T-helper 2 cell treated with Interferon-gamma antibody and Interleukin-4, amounts not matched to agents 5 μg/mL and 100 μg/mL, for 36 hours (primary cell): ENCODE data around the gene UGT2A1.

ENCODE experiments used
- DNase-seq: peaks from one replicate; pipeline ENCODE4 v3.0.0; 2021; ENCODE audit warnings: low spot score
- H3K27ac Mint-ChIP-seq: one replicate; pipeline ENCODE4 v1.8.0; 2021; ENCODE audit warnings: mild to moderate bottlenecking, mixed read lengths
- H3K27me3 Mint-ChIP-seq: one replicate; pipeline ENCODE4 v1.8.0; 2021; ENCODE audit warnings: low read depth, mixed read lengths
- H3K36me3 Mint-ChIP-seq: one replicate; pipeline ENCODE4 v1.8.0; 2021; ENCODE audit warnings: low read depth, mixed read lengths
- H3K4me1 Mint-ChIP-seq: one replicate; pipeline ENCODE4 v1.8.0; 2021; ENCODE audit warnings: low read depth, mixed read lengths
- H3K4me3 Mint-ChIP-seq: one replicate; pipeline ENCODE4 v1.8.0; 2022; ENCODE audit warnings: mild to moderate bottlenecking, moderate library complexity, mixed read lengths
- H3K9me3 Mint-ChIP-seq: one replicate; pipeline ENCODE4 v1.8.0; 2021; ENCODE audit warnings: mixed read lengths

Gene UGT2A1

DNA sequence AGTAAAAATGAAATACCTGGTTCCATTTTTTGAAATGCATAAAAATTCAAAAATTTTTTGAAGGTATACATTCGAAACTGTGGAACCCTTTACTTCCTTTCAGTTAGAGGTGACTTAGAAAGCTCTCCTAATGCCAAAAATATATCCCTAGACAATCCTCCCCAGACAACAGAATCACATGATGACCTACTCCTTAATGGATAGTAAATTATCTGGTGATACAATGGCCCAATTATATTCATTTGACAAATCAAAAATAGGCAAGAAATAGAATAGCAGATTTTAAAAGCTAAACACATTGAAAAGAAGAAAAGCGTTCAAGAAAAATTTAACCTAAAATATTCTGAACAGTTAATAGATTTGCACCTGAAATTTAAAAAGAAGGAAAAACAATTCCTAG, 10.1 kb downstream of the UGT2A1 start:
- Mint-ChIP-seq H3K36me3 (no peaks in the 10 kb centered on the region), H3K27me3 (no peaks in the 10 kb centered on the region), H3K4me1 (no peaks in the 10 kb centered on the region), H3K4me3 (no peak overlapping the region), H3K9me3 (no peaks in the 10 kb centered on the region), H3K27ac (no peak overlapping the region)
- no peak for DNase-seq

DNA sequence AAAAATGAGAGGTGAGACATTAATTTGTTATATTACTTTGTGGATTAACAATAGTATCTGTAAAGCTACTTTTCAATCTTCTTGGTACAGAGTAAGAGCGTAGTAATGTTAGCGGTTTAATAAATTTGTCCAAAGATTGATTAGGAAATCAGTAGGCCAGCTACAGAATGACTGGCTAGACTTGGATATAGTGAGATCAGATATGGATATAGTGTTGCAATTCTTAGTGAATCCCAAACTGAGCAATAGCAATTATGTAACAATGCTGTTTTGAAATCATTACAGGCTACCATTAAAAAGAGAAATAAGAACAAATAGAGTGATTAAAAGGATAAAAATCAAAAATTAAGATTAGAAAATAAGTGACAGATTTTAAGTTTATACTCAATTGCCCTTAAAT, 12.8 kb downstream of the UGT2A1 start:
- Mint-ChIP-seq H3K9me3 (no peaks in the 10 kb centered on the region), H3K27me3 (no peaks in the 10 kb centered on the region), H3K36me3 (no peaks in the 10 kb centered on the region), H3K4me1 (no peaks in the 10 kb centered on the region), H3K4me3 (no peak overlapping the region), H3K27ac (no peak overlapping the region)
- no peak for DNase-seq

DNA sequence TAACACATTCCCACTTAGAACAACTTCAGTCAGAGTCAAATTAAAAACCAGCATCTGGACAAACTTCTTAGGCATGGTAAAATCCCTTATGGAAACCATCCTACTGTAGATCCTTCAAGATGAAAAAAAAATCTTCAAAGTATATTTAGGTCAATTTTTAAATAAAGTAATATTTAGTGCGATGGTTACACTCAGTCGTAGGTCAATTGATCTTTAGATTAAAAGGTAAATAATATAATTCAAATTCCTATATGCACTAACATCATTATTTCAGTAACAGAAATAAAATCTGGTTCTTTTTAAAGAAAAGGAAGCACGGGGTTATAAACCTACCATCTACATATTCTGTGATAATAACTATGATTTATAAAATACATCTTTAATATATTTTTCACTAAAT, 13.5 kb downstream of the UGT2A1 start, which contains the start of gene UGT2A2:
Gene UGT2A2, minus strand, starts transcription at position 101 of the 400 bp plus-strand sequence. Its CDS starts 2 bp downstream, at position 99.
- H3K27ac Mint-ChIP-seq = no peak within 1 kb of the TSS

DNA sequence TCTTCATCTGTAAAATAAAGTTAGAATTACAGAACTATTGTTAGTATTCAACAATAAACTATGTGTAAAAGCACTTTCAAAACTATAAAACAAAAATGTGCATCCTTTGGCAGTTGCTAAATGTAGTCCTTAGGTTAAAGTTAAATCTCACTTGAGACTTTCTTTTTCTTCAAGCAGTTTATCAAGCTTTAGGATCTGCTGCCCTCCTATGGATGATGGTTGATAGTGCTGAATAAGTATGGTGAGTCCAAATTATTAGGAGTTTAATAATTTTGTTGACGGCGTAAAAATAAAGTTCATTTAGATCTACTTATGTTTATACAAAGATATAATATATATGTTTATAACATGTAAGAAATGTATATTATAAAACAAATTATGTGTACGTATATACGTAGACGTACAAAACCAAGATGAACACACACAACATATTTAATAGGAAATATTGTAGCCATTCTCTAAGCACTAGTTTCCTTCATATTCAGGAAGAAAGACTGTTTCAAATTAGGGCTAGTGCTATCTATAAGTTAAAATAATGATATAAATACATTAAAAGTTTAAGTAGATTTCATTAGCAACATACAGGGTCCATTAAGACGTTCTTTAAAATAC, 35.9 kb downstream of the UGT2A1 start:
- Mint-ChIP-seq H3K36me3 (no peaks in the 10 kb centered on the region), H3K27ac (no peak overlapping the region), H3K27me3 (no peaks in the 10 kb centered on the region), H3K4me3 (no peak overlapping the region), H3K9me3 (no peaks in the 10 kb centered on the region), H3K4me1 (no peaks in the 10 kb centered on the region)
- no peak for DNase-seq

More for the DNA sequence above, 13.5 kb downstream of the UGT2A1 start, which contains the start of gene UGT2A2:
- Mint-ChIP-seq H3K36me3 (no peaks in the 10 kb centered on the region), H3K27me3 (no peaks in the 10 kb centered on the region), H3K4me1 (no peaks in the 10 kb centered on the region), H3K4me3 (no peak within 1 kb of the TSS), H3K9me3 (no peaks in the 10 kb centered on the region)
- DNase-seq = no peak

DNA sequence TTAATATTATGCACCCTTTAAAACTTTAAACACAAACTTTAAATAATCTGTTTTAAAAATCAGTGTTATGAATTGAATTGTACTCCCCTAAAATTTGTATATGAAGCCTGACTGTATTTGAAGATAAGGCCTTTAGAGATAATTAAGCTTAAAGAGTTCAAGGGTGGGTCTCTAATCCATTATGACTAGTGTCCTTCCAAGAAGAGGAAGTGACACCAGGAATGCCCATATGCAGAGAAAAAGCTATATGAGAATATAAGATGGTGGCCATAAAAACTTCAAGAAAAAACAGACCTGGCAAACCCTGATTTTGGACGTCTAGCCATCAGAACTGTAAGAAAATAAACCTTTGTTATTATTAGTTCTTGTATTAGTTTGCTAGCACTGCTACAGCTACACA, 42.6 kb downstream of the UGT2A1 start:
- Mint-ChIP-seq H3K4me3 (no peak overlapping the region), H3K27me3 (no peaks in the 10 kb centered on the region), H3K4me1 (no peaks in the 10 kb centered on the region), H3K9me3 (no peaks in the 10 kb centered on the region), H3K27ac (no peak overlapping the region), H3K36me3 (no peaks in the 10 kb centered on the region)
- DNase-seq = no peak

DNA sequence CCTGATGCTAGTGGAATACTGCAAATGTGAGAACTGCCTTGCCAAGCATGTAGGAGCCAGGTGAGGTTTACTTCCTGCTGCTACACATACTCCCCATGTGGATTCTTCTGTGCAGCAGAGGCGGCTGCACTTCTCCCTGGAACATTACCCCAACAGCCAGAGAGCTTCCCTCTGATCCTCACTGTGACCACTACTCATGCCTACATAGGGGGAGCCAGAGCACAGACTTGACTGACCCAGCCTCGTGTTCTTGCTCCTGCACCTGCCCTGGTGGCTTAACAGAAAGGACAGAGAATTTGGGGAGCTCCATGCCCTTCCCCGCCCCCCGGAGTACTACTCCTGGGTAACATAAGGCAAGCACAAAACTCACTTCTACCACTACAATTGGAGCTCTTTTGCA, 52.0 kb downstream of the UGT2A1 start:
- Mint-ChIP-seq H3K4me1 (no peaks in the 10 kb centered on the region), H3K36me3 (no peaks in the 10 kb centered on the region)
- no peak for DNase-seq

DNA sequence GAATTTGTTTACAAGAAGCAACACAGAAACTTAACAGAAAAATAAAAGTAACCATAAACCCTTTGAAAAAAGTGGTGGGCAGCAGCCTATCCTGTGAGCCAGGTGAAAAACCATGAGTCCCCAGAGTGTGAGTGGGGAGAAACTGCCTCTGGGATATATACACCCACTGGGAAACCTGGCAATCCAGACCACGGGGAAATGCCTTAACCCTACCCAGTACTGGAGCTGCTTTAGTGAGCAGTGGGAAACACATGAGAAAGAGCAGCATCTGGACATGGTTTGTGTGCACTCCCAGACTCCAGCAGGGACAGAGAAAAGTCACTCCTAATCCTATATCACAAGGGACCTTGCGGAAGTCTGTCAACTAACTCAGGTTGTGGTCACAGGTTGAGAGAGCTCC, 53.0 kb downstream of the UGT2A1 start:
- Mint-ChIP-seq H3K36me3 (no peaks in the 10 kb centered on the region), H3K4me1 (no peaks in the 10 kb centered on the region), H3K27ac (no peak overlapping the region), H3K4me3 (no peak overlapping the region), H3K27me3 (no peaks in the 10 kb centered on the region), H3K9me3 (no peaks in the 10 kb centered on the region)
- no peak for DNase-seq

More for the DNA sequence above, 52.0 kb downstream of the UGT2A1 start:
- Mint-ChIP-seq H3K9me3 (no peaks in the 10 kb centered on the region), H3K27ac (no peak overlapping the region), H3K4me3 (no peak overlapping the region), H3K27me3 (no peaks in the 10 kb centered on the region)

DNA sequence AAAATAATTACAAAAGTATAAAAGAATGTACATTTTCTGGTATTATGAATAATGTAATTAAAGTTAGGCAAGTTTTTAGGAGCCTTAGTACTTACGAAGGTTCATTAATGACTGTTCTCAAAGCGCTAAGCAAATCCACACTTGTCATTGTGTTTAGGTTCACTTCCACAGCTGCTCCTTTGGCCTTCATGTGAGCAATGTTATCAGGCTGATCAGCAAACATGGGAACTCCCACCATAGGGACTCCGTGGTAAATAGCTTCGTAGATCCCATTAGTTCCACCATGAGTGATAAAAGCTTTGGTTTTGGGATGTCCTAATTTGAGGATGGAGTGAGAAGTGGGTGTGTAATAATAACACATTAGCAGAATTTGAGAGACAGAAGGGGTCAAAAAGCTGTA, 58.7 kb downstream of the UGT2A1 start:
- Mint-ChIP-seq H3K36me3 (no peaks in the 10 kb centered on the region), H3K27ac (no peak overlapping the region), H3K9me3 (no peaks in the 10 kb centered on the region), H3K27me3 (no peaks in the 10 kb centered on the region), H3K4me3 (no peak overlapping the region), H3K4me1 (no peaks in the 10 kb centered on the region)
- DNase-seq = no peak

DNA sequence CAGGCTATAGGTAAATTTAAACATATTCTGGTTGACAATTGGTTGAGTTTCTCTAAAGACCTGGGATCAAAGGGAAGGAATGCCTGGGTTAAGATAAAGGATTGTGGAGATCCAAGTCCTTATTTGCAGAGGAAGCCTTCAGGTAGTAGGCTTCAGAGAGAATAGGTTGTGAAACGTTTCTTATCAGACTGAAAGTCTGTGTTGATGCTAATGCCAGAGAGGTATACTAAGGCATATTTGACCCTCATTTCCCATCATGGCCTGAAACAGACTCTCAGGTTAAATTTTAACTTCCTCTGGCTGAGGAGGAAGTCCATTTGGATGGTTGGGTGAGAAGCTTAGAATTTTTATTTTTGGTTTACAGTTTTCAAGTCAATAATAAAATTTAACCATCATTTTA, 61.7 kb downstream of the UGT2A1 start:
- Mint-ChIP-seq H3K27me3 (no peaks in the 10 kb centered on the region), H3K36me3 (no peaks in the 10 kb centered on the region), H3K27ac (no peak overlapping the region), H3K4me3 (no peak overlapping the region), H3K4me1 (no peaks in the 10 kb centered on the region), H3K9me3 (no peaks in the 10 kb centered on the region)
- no peak for DNase-seq

DNA sequence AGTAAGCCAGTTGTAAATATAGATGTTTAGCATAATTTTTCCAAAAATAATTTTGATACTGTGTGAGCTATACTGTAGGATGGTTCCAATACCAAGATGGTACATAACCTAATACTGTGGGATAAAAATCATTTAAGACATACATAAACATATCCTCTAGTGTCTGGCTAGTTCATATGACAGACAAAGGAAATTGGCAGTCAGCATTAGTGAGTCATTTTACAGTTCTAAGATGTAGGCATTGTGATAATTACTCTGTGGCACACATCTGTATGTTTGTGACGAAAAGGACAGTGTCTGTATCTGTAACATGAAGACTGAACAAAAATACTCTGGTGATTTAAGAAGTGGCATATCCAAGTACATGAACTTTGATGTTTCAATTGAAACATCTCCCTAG, 63.2 kb downstream of the UGT2A1 start:
- no peaks in the 10 kb centered on the region for H3K4me1 Mint-ChIP-seq
- no peak overlapping the region for H3K4me3 Mint-ChIP-seq
- no peaks in the 10 kb centered on the region for H3K27me3 Mint-ChIP-seq
- no peak for DNase-seq
- no peaks in the 10 kb centered on the region for H3K36me3 Mint-ChIP-seq
- H3K9me3 Mint-ChIP-seq = no peaks in the 10 kb centered on the region
- H3K27ac Mint-ChIP-seq = no peak overlapping the region

DNA sequence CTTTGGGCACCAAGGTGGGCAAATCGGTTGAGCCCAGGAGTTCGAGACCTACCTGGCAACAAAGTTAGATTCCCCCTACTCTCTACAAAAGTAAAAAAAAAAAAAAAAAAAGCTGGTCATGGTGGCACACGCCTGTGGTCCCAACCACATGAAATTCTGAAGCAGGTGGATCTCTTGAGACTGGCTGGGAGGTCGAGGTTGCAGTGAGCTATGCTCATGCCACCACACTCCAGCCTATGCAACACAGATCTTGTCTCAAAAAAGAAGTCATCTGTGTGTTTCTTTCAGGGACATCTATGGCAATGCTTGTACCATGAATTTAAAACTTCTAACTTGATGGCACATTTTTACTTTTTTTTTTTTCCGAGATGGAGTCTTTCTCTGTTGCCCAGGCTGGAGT, 68.9 kb downstream of the UGT2A1 start:
- no peaks in the 10 kb centered on the region for H3K4me1 Mint-ChIP-seq
- H3K27me3 Mint-ChIP-seq = no peaks in the 10 kb centered on the region
- H3K9me3 Mint-ChIP-seq = no peaks in the 10 kb centered on the region
- no peak overlapping the region for H3K4me3 Mint-ChIP-seq
- DNase-seq = no peak
- H3K27ac Mint-ChIP-seq = no peak overlapping the region
- H3K36me3 Mint-ChIP-seq = no peaks in the 10 kb centered on the region

DNA sequence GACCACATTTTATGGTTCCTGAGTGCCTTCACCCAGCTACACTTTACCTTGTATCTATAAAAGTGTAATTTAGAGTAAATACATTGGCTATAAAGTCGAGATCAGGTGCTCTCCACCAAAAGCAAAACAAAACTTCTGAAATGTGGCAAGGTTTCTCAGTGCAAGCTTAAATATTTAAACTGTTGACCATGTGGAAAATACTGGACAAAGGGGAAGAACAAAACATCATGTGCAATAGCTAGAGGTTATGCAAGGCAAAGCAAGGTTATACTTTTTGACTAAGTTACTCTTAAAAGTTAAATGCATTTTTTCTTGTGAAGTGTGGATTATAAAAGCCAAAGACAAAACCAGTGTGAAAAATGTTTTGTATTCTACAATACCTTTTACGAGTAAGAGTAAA, 69.5 kb downstream of the UGT2A1 start:
- no peaks in the 10 kb centered on the region for H3K27me3 Mint-ChIP-seq
- no peak overlapping the region for H3K4me3 Mint-ChIP-seq
- no peak overlapping the region for H3K27ac Mint-ChIP-seq
- no peaks in the 10 kb centered on the region for H3K9me3 Mint-ChIP-seq
- no peaks in the 10 kb centered on the region for H3K36me3 Mint-ChIP-seq
- no peak for DNase-seq
- no peaks in the 10 kb centered on the region for H3K4me1 Mint-ChIP-seq

DNA sequence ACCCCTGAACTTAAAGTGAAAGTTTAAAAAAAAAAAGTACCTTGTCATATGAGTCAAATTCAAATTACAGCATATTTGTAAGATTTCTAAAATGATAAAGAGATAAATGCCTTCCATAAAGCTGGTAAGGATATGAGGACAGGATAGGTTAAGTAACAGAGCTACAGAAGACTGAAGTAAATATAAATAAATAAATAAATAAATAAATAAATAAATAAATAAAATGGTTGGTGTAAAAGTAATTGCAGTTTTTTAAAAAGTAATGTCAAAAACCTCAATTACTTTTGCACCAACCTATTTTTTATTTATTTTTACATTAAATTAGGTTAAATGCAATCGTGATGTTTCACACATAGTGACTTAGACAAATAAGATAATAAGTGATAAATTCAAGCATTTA, 75.8 kb downstream of the UGT2A1 start:
- H3K36me3 Mint-ChIP-seq = no peaks in the 10 kb centered on the region
- H3K4me3 Mint-ChIP-seq = no peak overlapping the region
- no peaks in the 10 kb centered on the region for H3K27me3 Mint-ChIP-seq
- DNase-seq = no peak
- H3K27ac Mint-ChIP-seq = no peak overlapping the region
- H3K9me3 Mint-ChIP-seq = no peaks in the 10 kb centered on the region
- H3K4me1 Mint-ChIP-seq = no peaks in the 10 kb centered on the region

DNA sequence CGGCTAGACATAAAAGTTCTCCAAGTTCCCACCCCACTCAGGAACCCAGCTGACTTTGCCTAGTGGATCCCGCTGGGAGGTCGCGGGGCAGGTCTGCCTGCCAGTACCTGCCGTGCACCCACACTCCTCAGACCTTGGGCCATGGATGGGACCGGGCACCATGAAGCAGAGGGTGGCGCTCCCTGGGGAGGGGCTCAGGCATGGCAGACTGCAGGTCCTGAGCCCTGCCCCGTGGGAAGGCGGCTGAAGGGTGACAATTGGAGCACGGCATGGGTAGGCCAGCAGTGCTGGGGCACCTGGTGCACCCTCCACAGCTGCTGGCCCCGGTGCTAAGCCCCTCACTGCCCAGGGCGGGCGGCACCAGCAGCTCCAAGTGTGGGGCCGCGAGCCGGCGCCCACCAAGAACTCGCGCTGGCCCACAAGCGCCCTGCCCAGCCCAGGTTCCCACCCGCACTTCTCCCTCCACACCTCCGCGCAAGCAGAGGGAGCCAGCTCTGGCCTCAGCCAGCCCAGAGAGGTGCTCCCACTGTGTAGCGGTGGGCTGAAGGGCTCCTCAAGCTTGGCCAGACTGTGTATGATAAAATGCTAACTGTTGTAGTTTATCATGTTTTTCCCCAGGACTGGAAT, 76.7 kb downstream of the UGT2A1 start:
- H3K9me3 Mint-ChIP-seq = no peaks in the 10 kb centered on the region
- H3K4me3 Mint-ChIP-seq = no peak overlapping the region

DNA sequence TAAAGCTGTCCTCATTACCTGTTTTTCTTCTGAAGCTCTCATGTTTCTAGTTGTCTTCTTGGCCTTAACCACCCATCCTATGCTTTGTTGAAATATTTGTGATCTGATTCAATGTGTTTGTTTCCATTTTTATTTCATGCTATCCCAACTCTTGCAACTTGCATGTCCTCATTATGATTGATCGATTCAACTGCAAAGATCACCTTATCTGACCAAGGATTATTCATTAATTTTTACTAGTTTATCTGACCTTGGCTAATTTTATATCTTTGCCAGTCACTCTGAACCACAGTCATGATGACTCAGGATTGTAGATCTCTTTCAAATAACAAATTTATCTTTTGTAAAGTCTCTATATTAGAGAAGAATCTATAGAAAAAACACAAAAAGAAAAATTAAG, 84.3 kb downstream of the UGT2A1 start:
- no peak overlapping the region for H3K27ac Mint-ChIP-seq
- no peaks in the 10 kb centered on the region for H3K36me3 Mint-ChIP-seq
- H3K4me1 Mint-ChIP-seq = no peaks in the 10 kb centered on the region
- no peak for DNase-seq
- no peak overlapping the region for H3K4me3 Mint-ChIP-seq
- no peaks in the 10 kb centered on the region for H3K9me3 Mint-ChIP-seq
- H3K27me3 Mint-ChIP-seq = no peaks in the 10 kb centered on the region

More for the DNA sequence above, 76.7 kb downstream of the UGT2A1 start:
- no peak for DNase-seq
- H3K4me1 Mint-ChIP-seq = no peaks in the 10 kb centered on the region
- no peaks in the 10 kb centered on the region for H3K27me3 Mint-ChIP-seq
- no peak overlapping the region for H3K27ac Mint-ChIP-seq
- H3K36me3 Mint-ChIP-seq = no peaks in the 10 kb centered on the region
